OCI-LY1 (cell line): Measurements from ENCODE around the gene ZNF521.
A peak's percentile ranks its signal among the peaks of the same experiment; 100 is the strongest.

Source experiments
- H2AFZ ChIP-seq: fragments of 200-600 bp; sonication (generic), shearing (Covaris generic); 2 replicates; pipeline ENCODE4 v1.6.0; 2014; ENCODE audit warnings: antibody characterized with exemption, mild to moderate bottlenecking, low read length
- H3F3A ChIP-seq: fragments of 200-600 bp; sonication (generic), shearing (Covaris generic); 2 replicates; pipeline ENCODE4 v1.6.0; 2014; ENCODE audit warnings: mild to moderate bottlenecking, antibody characterized with exemption, low read length, moderate library complexity; ENCODE audit not compliant: insufficient read depth
- H3K27ac ChIP-seq: fragments of 200-600 bp; sonication (generic); 2 replicates; pipeline ENCODE4 v1.5.1; 2014; ENCODE audit warnings: low read length, mixed run types, mild to moderate bottlenecking, low read depth; ENCODE audit not compliant: poor library complexity, severe bottlenecking
- H3K27me3 ChIP-seq: fragments of 200-600 bp; sonication (generic); 2 replicates; pipeline ENCODE4 v1.6.0; 2014; ENCODE audit warnings: antibody characterized with exemption, mild to moderate bottlenecking, low read length, moderate library complexity; ENCODE audit not compliant: insufficient read depth
- H3K36me3 ChIP-seq: fragments of 200-600 bp; sonication (generic); 2 replicates; pipeline ENCODE4 v1.6.1; 2014; ENCODE audit warnings: mild to moderate bottlenecking, antibody characterized with exemption, low read length, moderate library complexity, mixed read lengths; ENCODE audit not compliant: insufficient read depth
- H3K4me1 ChIP-seq: fragments of 200-600 bp; sonication (generic); 2 replicates; pipeline ENCODE4 v1.5.1; 2014; ENCODE audit warnings: mild to moderate bottlenecking, low read length, moderate library complexity; ENCODE audit not compliant: insufficient read depth, severe bottlenecking
- H3K4me2 ChIP-seq: fragments of 200-600 bp; sonication (generic), shearing (Covaris generic); 2 replicates; pipeline ENCODE4 v1.6.1; 2014; ENCODE audit warnings: low read length
- H3K4me3 ChIP-seq: fragments of 200-600 bp; sonication (generic); 2 replicates; pipeline ENCODE4 v1.5.1; 2014; ENCODE audit warnings: low read length, low read depth, mild to moderate bottlenecking, mixed read lengths; ENCODE audit not compliant: poor library complexity, severe bottlenecking
- H3K79me2 ChIP-seq: fragments of 200-600 bp; shearing (Covaris generic); 2 replicates; pipeline ENCODE4 v1.6.1; 2016; ENCODE audit warnings: mixed run types, low read length, mixed read lengths; ENCODE audit not compliant: insufficient read depth
- H3K9ac ChIP-seq: fragments of 200-600 bp; sonication (generic), shearing (Covaris generic); 2 replicates; pipeline ENCODE4 v1.6.1; 2014; ENCODE audit warnings: mild to moderate bottlenecking, low read length, mixed read lengths
- H3K9me2 ChIP-seq: fragments of 200-600 bp; sonication (generic), shearing (Covaris generic); 2 replicates; pipeline ENCODE4 v1.6.1; 2014; ENCODE audit warnings: low read depth, mild to moderate bottlenecking, low read length, mixed read lengths
- H3K9me3 ChIP-seq: fragments of 200-600 bp; shearing (Covaris generic); 2 replicates; pipeline ENCODE4 v1.6.1; 2014; ENCODE audit warnings: low read length, mixed read lengths
- H4K20me1 ChIP-seq: fragments of 200-600 bp; sonication (generic), shearing (Covaris generic); 2 replicates; pipeline ENCODE4 v1.6.0; 2016; ENCODE audit warnings: mild to moderate bottlenecking, low read length; ENCODE audit not compliant: insufficient read depth
- CTCF ChIP-seq: fragments of 200-600 bp; sonication (generic), shearing (Covaris generic); IDR thresholded peaks from 2 replicates; pipeline ENCODE4 v1.5.1; 2017; ENCODE audit warnings: mild to moderate bottlenecking, antibody characterized with exemption, low read length, moderate library complexity, mixed read lengths
- EZH2 ChIP-seq: fragments of 200-600 bp; sonication (generic), shearing (Covaris generic); IDR thresholded peaks from 2 replicates; pipeline ENCODE4 v1.8.0; 2017; ENCODE audit warnings: borderline replicate concordance, mixed run types, mild to moderate bottlenecking, antibody characterized with exemption, low read length, moderate library complexity, mixed read lengths

ZNF521 gene

DNA sequence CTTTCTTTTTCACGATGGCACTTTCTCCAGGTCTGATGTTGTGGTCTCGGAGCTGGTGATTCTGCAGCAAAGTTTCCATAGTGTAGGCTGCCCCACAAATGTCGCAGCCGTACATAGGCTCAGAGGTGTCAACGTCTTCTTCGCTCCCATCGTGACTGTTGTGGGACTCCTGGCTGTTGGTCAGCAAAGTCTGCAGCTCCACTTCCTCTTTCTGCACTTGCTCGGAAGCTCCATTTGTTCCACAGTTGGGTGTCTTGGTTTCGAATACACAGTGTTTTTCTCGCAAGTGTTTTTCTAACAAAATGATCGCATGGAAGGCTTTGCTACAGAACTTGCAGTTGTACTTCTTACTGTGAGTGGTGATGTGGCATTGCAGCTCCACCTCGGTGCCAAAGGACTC, 126.8 kb downstream of the ZNF521 start:
- Histone ChIP-seq H3K9ac (no peak overlapping the region), H3K36me3 (peaks cover 20% of the 10 kb centered on the region), H3K4me3 (no peak overlapping the region), H3K4me2 (no peak overlapping the region), H3K9me2 (no peaks in the 10 kb centered on the region), H3K79me2 (no peaks in the 10 kb centered on the region), H3K27ac (peak overlapping the region; percentile 60), H3K9me3 (no peaks in the 10 kb centered on the region), H4K20me1 (no peaks in the 10 kb centered on the region), H3F3A (no peaks in the 10 kb centered on the region), H2AFZ (no peak overlapping the region), H3K27me3 (no peaks in the 10 kb centered on the region), H3K4me1 (peaks cover 32% of the 10 kb centered on the region)
- TF ChIP-seq CTCF = no peak
- TF ChIP-seq EZH2 = no peak

DNA sequence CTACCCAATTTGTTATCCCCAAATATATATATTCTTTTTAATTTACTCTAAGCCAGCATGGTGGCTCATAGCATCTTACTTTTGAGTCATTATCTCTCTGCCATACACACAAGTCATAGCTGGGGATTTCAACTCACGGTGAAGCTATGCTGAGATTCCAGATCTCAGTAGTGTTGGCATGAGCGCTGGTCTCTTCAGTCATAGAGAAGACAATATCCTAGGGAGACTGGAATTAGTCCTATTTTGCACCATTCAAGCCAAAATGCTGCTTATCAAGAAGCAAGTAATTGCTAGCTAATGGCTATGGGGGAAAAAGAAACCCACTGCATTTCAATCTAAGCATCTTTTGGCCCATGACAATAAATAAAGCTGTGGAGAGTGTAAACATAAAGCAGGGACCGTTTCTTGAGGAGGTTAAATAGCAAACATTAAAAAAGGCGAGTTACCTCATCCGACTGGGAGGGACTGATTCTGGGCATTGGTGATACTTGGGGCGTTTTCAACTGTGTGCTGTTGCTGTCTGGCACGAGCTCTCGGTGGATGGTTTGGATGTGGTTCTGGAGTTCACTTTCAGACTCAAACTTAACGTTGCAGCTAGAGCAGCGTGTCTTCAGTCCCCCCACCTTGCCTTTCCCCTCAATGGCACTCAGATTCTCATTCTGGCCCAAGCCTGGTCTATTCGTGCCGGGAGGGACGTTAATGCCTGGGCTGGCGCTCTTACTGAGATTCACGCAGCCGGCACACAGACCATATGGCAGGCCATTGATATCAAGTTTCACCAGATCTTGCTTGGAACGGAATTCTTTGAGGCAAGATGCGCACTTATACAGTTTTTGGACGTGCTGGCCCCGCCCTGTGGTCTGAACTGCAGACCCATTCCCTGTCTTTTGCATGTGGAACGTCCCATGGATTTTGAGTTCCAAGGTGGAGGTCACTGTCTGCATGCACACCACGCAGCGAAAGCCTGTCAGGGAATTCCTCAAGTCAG, 127.8 kb downstream of the ZNF521 start:
- Histone ChIP-seq H2AFZ (no peak overlapping the region), H3K9me2 (no peaks in the 10 kb centered on the region), H3K9me3 (no peaks in the 10 kb centered on the region), H3K4me3 (no peak overlapping the region), H3K27me3 (no peaks in the 10 kb centered on the region), H3K4me2 (no peak overlapping the region), H3F3A (no peaks in the 10 kb centered on the region), H3K79me2 (no peaks in the 10 kb centered on the region), H3K9ac (no peak overlapping the region), H3K4me1 (peaks cover 23% of the 10 kb centered on the region), H3K36me3 (peaks cover 20% of the 10 kb centered on the region), H3K27ac (no peak overlapping the region), H4K20me1 (no peaks in the 10 kb centered on the region)
- no peak for TF ChIP-seq CTCF
- no peak for TF ChIP-seq EZH2

GRCh38 chr18:25223211-25223610, 128.8 kb downstream of the ZNF521 start:
- no peak overlapping the region for H3K9ac ChIP-seq
- H3K27me3 ChIP-seq = no peaks in the 10 kb centered on the region
- no peak overlapping the region for H3K4me3 ChIP-seq
- H4K20me1 ChIP-seq = no peaks in the 10 kb centered on the region
- H2AFZ ChIP-seq = no peak overlapping the region
- peaks cover 13% of the 10 kb centered on the region for H3K4me1 ChIP-seq
- peaks cover 20% of the 10 kb centered on the region for H3K36me3 ChIP-seq
- no peaks in the 10 kb centered on the region for H3F3A ChIP-seq
- no peak overlapping the region for H3K4me2 ChIP-seq
- H3K9me2 ChIP-seq = no peaks in the 10 kb centered on the region
- H3K27ac ChIP-seq = no peak overlapping the region
- H3K9me3 ChIP-seq = no peaks in the 10 kb centered on the region
- TF ChIP-seq CTCF = no peak
- TF ChIP-seq EZH2 = no peak
- H3K79me2 ChIP-seq = no peaks in the 10 kb centered on the region
